PFSK-1 (cell line): ENCODE results near the gene GALNT18.

Source experiments
- FOXP2 ChIP-seq: optimal IDR thresholded peaks from 2 replicates; pipeline ENCODE3; 2011; ENCODE audit warnings: borderline replicate concordance, control low read depth, inconsistent platforms; ENCODE audit not compliant: insufficient read depth; ENCODE audit errors: extremely low read length, extremely low read depth
- POLR2AphosphoS5 ChIP-seq: IDR thresholded peaks from 2 replicates; pipeline ENCODE4 v1.6.1; 2012; ENCODE audit warnings: low read depth, mild to moderate bottlenecking, control low read depth, low read length, moderate library complexity
- REST ChIP-seq, 2 experiments: IDR thresholded peaks; 2 replicates each; pipeline versions ENCODE4 v1.6.1 to v1.8.0; 2011 to 2012; ENCODE audit warnings: low read depth in 2 of 2, low read length in 2 of 2, control low read depth in 1 of 2, inconsistent platforms in 1 of 2, mild to moderate bottlenecking in 1 of 2, moderate library complexity in 1 of 2; ENCODE audit not compliant: insufficient read depth in 1 of 2
- SIN3A ChIP-seq: IDR thresholded peaks from 2 replicates; pipeline ENCODE4 v1.6.1; 2012; ENCODE audit warnings: mild to moderate bottlenecking, low read length, moderate library complexity, borderline replicate concordance; ENCODE audit not compliant: insufficient read depth
- TAF1 ChIP-seq: IDR thresholded peaks from 2 replicates; pipeline ENCODE4 v1.6.1; 2012; ENCODE audit warnings: low read length, control low read depth, borderline replicate concordance; ENCODE audit not compliant: insufficient read depth

Gene GALNT18

GRCh38 chr11:11612439-11612838 is 9.4 kb downstream of the GALNT18 start:
- no peak for TF ChIP-seq POLR2AphosphoS5
- no peak for TF ChIP-seq SIN3A
- TF ChIP-seq FOXP2, result no peak
- no peak for TF ChIP-seq TAF1
- no peak for TF ChIP-seq REST (IDR thresholded peaks at IDR 0.05; ENCODE audit: insufficient read depth in 1 of 2, low read depth in 2 of 2, low read length in 2 of 2)

GRCh38 chr11:11611381-11611780 is 10.4 kb downstream of the GALNT18 start:
- no peak for TF ChIP-seq FOXP2
- TF ChIP-seq REST (IDR thresholded peaks at IDR 0.05; ENCODE audit: insufficient read depth in 1 of 2, low read depth in 2 of 2, low read length in 2 of 2), result no peak
- TF ChIP-seq POLR2AphosphoS5, result no peak
- TF ChIP-seq TAF1, result no peak
- no peak for TF ChIP-seq SIN3A

GRCh38 chr11:11608783-11609232 is 13.0 kb downstream of the GALNT18 start:
- TF ChIP-seq FOXP2 (no peak), TAF1 (no peak), POLR2AphosphoS5 (no peak), REST (IDR thresholded peaks at IDR 0.05; ENCODE audit: insufficient read depth in 1 of 2, low read depth in 2 of 2, low read length in 2 of 2) (no peak), SIN3A (no peak)

- no peak for TF ChIP-seq TAF1
- TF ChIP-seq SIN3A, result no peak
- TF ChIP-seq FOXP2, result no peak
- TF ChIP-seq REST (IDR thresholded peaks at IDR 0.05; ENCODE audit: insufficient read depth in 1 of 2, low read depth in 2 of 2, low read length in 2 of 2), result no peak
- no peak for TF ChIP-seq POLR2AphosphoS5
Measured at GRCh38 chr11:11607772-11608171, 14.0 kb downstream of the GALNT18 start.

GRCh38 chr11:11605821-11606450 is 15.9 kb downstream of the GALNT18 start:
- TF ChIP-seq SIN3A (no peak), REST (IDR thresholded peaks at IDR 0.05; ENCODE audit: insufficient read depth in 1 of 2, low read depth in 2 of 2, low read length in 2 of 2) (no peak), POLR2AphosphoS5 (no peak), FOXP2 (no peak), TAF1 (no peak)
